Measurements from ENCODE around the gene C9.
"Not testable (repeated sequence)": the region's sequence is repeated elsewhere in the genome, so short reads cannot be mapped to it uniquely, and the experiment has no call there.

DNA sequence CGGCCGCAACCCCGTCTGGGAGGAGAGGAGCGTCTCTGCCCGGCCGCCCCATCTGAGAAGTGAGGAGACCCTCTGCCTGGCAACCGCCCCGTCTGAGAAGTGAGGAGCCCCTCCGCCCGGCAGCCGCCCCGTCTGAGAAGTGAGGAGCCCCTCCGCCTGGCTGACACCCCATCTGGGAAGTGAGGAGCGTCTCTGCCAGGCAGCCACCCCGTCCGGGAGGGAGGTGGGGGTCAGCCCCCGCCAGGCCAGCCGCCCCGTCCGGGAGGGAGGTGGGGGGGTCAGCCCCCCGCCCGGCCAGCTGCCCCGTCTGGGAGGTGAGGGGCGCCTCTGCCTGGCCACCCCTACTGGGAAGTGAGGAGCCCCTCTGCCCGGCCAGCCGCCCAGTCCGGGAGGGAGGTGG, 30.0 kb downstream of the C9 start:
- TF ChIP-seq, protein P1, sequence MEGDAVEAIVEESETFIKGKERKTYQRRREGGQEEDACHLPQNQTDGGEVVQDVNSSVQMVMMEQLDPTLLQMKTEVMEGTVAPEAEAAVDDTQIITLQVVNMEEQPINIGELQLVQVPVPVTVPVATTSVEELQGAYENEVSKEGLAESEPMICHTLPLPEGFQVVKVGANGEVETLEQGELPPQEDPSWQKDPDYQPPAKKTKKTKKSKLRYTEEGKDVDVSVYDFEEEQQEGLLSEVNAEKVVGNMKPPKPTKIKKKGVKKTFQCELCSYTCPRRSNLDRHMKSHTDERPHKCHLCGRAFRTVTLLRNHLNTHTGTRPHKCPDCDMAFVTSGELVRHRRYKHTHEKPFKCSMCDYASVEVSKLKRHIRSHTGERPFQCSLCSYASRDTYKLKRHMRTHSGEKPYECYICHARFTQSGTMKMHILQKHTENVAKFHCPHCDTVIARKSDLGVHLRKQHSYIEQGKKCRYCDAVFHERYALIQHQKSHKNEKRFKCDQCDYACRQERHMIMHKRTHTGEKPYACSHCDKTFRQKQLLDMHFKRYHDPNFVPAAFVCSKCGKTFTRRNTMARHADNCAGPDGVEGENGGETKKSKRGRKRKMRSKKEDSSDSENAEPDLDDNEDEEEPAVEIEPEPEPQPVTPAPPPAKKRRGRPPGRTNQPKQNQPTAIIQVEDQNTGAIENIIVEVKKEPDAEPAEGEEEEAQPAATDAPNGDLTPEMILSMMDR (IDR thresholded peaks at IDR 0.05; ENCODE audit: low read depth, low read length, poor library complexity, severe bottlenecking): not testable (repeated sequence)
- TF ChIP-seq EZH2phosphoT487 (IDR thresholded peaks at IDR 0.05; ENCODE audit: borderline replicate concordance, low read length): not testable (repeated sequence)

All from DOHH2 (cell line).